Ascending aorta (tissue), 2 donors: ENCODE data around the gene FBXW11. TPM values are rescaled to one million over a fixed set of nuclear protein-coding genes. Genes with fewer than 3 reads are reported as not detected.

ENCODE experiments used
- DNase-seq, 2 donors: peaks; one replicate each; pipeline ENCODE4 v3.0.0-alpha.2; 2019; ENCODE audit warnings: low spot score in 2 of 2
- H3K27ac ChIP-seq, 2 donors: fragments of 200-600 bp; sonication (generic); one replicate each; pipeline ENCODE4 v1.5.1; 2016 to 2017; ENCODE audit warnings: mild to moderate bottlenecking in 1 of 2
- H3K27me3 ChIP-seq: fragments of 200-600 bp; sonication (generic); one replicate; pipeline ENCODE4 v1.5.1; 2017
- H3K36me3 ChIP-seq, 2 donors: fragments of 200-600 bp; sonication (generic); one replicate each; pipeline ENCODE4 v1.5.1; 2016
- H3K4me1 ChIP-seq, 2 donors: fragments of 200-600 bp; sonication (generic); one replicate each; pipeline ENCODE4 v1.5.1; 2016 to 2017; ENCODE audit warnings: mild to moderate bottlenecking in 1 of 2
- H3K4me3 ChIP-seq, 2 donors: fragments of 200-600 bp; sonication (generic); one replicate each; pipeline ENCODE4 v1.5.1; 2016 to 2017; ENCODE audit warnings: mild to moderate bottlenecking in 1 of 2
- H3K9me3 ChIP-seq, 2 donors: fragments of 200-600 bp; sonication (generic); one replicate each; pipeline ENCODE4 v1.5.1; 2016
- CTCF ChIP-seq, 3 experiments: fragments of 200-600 bp in 2 of 3; fragments of 450-650 bp in 1 of 3; sonication (generic) in 2 of 3; IDR thresholded peaks; one replicate each; pipeline ENCODE4 v1.5.1; 2016 to 2019; ENCODE audit warnings: antibody characterized with exemption in 3 of 3, mild to moderate bottlenecking in 1 of 3, moderate library complexity in 1 of 3
- intact Hi-C: fragments of 100-400 bp; cut with DNase I; formaldehyde crosslinking; loops from one replicate; pipeline ENCODE4 v1.15.1; 2023
- total RNA-seq: library from RNA; depleted of rRNA; stranded (reverse); fragments of >200 nt; gene quantifications from one replicate; pipeline ENCODE4 v1.1.0, GENCODE V29; 2016

Gene FBXW11
- total RNA-seq, 1 donor from 2014 or later = 34.6 TPM

- peak in 1 of 2 donors; percentile 44 for DNase-seq
- peaks cover 0 to 3% of the 10 kb centered on the region in 2 donors for H3K4me1 ChIP-seq
- H3K27ac ChIP-seq = peak overlapping the region; percentile 24 to 49
- H3K9me3 ChIP-seq = no peaks in the 10 kb centered on the region
- no peaks in the 10 kb centered on the region for H3K27me3 ChIP-seq
- no peak overlapping the region for H3K4me3 ChIP-seq
- intact Hi-C loops = no loop called here
- peaks cover 0 to 18% of the 10 kb centered on the region in 2 donors for H3K36me3 ChIP-seq
- TF ChIP-seq CTCF (IDR thresholded peaks at IDR 0.05) = no peak
Observed at GRCh38 chr5:172051643-172052339, 45.4 kb upstream of the FBXW11 start.

- Histone ChIP-seq H3K4me3 (no peak overlapping the region), H3K27ac (no peak overlapping the region), H3K27me3 (no peaks in the 10 kb centered on the region), H3K4me1 (peaks cover 0 to 3% of the 10 kb centered on the region in 2 donors), H3K36me3 (peaks cover 0 to 18% of the 10 kb centered on the region in 2 donors), H3K9me3 (no peaks in the 10 kb centered on the region)
- no peak for TF ChIP-seq CTCF (IDR thresholded peaks at IDR 0.05)
- DNase-seq = peak in 1 of 2 donors; percentile 30
- intact Hi-C loops = no loop called here
Observed at GRCh38 chr5:172050080-172050479, 43.6 kb upstream of the FBXW11 start.

GRCh38 chr5:172049226-172049796, 42.9 kb upstream of the FBXW11 start:
- H3K36me3 ChIP-seq = peaks cover 6 to 16% of the 10 kb centered on the region in 2 donors
- intact Hi-C loops = no loop called here
- no peak for TF ChIP-seq CTCF (IDR thresholded peaks at IDR 0.05)

GRCh38 chr5:172048539-172049101, 42.2 kb upstream of the FBXW11 start:
- TF ChIP-seq CTCF (IDR thresholded peaks at IDR 0.05) = no peak
- H3K27ac ChIP-seq = no peak overlapping the region
- intact Hi-C loops = no loop called here
- H3K9me3 ChIP-seq = no peaks in the 10 kb centered on the region
- peak in 1 of 2 donors; percentile 55 for DNase-seq
- H3K4me3 ChIP-seq = no peak overlapping the region
- no peaks in the 10 kb centered on the region for H3K27me3 ChIP-seq
- peaks cover 0 to 3% of the 10 kb centered on the region in 2 donors for H3K4me1 ChIP-seq
- H3K36me3 ChIP-seq = peaks cover 9 to 19% of the 10 kb centered on the region in 2 donors

More at GRCh38 chr5:172049226-172049796, 42.9 kb upstream of the FBXW11 start:
- no peaks in the 10 kb centered on the region for H3K9me3 ChIP-seq
- H3K4me3 ChIP-seq = no peak overlapping the region
- H3K4me1 ChIP-seq = peaks cover 0 to 3% of the 10 kb centered on the region in 2 donors
- no peaks in the 10 kb centered on the region for H3K27me3 ChIP-seq
- H3K27ac ChIP-seq = no peak overlapping the region
- peak in 1 of 2 donors; percentile 39 for DNase-seq

GRCh38 chr5:172048170-172048422, 41.7 kb upstream of the FBXW11 start:
- no peak for TF ChIP-seq CTCF (IDR thresholded peaks at IDR 0.05)
- Histone ChIP-seq H3K27ac (no peak overlapping the region), H3K4me1 (peaks cover 0 to 3% of the 10 kb centered on the region in 2 donors), H3K27me3 (no peaks in the 10 kb centered on the region), H3K4me3 (no peak overlapping the region), H3K9me3 (no peaks in the 10 kb centered on the region), H3K36me3 (peaks cover 9 to 19% of the 10 kb centered on the region in 2 donors)
- intact Hi-C loops = no loop called here
- DNase-seq = no peak
